ENCODE data around the gene FBXL7. TPM values are rescaled to one million over a fixed set of nuclear protein-coding genes. Genes with fewer than 3 reads are reported as not detected.

The FBXL7 gene
- total RNA-seq, 2 experiments from 2014 or later = not detected

DNA sequence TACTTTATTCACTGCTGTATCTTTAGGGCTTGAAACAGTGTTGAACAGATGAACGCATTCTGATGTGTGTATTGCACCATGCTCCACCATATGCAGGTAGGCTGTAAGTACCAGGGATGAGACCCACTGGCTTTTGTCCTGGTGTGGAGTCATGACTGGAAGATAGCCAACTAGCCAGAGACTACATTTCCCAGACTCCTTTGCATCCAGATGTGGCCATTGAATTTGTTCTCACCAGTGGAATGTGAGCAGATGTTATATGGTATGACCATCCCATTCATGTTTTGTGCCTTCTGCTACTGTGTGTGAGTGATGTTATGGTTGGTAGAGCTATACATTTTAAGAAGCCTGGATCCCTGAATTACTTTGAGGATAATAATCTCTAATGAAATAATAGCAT, 7.4 kb upstream of the FBXL7 start:
- Histone ChIP-seq H3K4me3 (ENCODE audit: low read length) (no peak overlapping the region), H3K36me3 (ENCODE audit: insufficient read depth, low read length) (no peaks in the 10 kb centered on the region), H3K27me3 (ENCODE audit: control insufficient read depth in 1 of 2, insufficient read depth in 2 of 2, low read length in 2 of 2) (no peaks in the 10 kb centered on the region), H3K9me3 (ENCODE audit: control insufficient read depth in 1 of 2, insufficient read depth in 1 of 2, low read length in 2 of 2) (no peaks in the 10 kb centered on the region), H3K27ac (ENCODE audit: low read depth in 1 of 2, low read length in 2 of 2) (no peak overlapping the region), H3K4me1 (ENCODE audit: insufficient read depth, low read length) (no peaks in the 10 kb centered on the region)
- Mint-ChIP-seq H3K4me3 (no peak overlapping the region), H3K4me1 (ENCODE audit: low read depth) (no peaks in the 10 kb centered on the region), H3K27me3 (no peaks in the 10 kb centered on the region), H3K27ac (no peak overlapping the region), H3K36me3 (ENCODE audit: low read depth) (no peaks in the 10 kb centered on the region), H3K9me3 (peaks cover 4% of the 10 kb centered on the region)
- intact Hi-C loops (cut with DNase I, micrococcal nuclease) = no loop called here
- TF ChIP-seq, protein P1, sequence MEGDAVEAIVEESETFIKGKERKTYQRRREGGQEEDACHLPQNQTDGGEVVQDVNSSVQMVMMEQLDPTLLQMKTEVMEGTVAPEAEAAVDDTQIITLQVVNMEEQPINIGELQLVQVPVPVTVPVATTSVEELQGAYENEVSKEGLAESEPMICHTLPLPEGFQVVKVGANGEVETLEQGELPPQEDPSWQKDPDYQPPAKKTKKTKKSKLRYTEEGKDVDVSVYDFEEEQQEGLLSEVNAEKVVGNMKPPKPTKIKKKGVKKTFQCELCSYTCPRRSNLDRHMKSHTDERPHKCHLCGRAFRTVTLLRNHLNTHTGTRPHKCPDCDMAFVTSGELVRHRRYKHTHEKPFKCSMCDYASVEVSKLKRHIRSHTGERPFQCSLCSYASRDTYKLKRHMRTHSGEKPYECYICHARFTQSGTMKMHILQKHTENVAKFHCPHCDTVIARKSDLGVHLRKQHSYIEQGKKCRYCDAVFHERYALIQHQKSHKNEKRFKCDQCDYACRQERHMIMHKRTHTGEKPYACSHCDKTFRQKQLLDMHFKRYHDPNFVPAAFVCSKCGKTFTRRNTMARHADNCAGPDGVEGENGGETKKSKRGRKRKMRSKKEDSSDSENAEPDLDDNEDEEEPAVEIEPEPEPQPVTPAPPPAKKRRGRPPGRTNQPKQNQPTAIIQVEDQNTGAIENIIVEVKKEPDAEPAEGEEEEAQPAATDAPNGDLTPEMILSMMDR (IDR thresholded peaks at IDR 0.05) = no peak
- DNase-seq (no peak), ATAC-seq (ENCODE audit: poor library complexity) (no peak)
- ChIA-PET POLR2A (no interaction called here), CTCF (no interaction called here)

DNA sequence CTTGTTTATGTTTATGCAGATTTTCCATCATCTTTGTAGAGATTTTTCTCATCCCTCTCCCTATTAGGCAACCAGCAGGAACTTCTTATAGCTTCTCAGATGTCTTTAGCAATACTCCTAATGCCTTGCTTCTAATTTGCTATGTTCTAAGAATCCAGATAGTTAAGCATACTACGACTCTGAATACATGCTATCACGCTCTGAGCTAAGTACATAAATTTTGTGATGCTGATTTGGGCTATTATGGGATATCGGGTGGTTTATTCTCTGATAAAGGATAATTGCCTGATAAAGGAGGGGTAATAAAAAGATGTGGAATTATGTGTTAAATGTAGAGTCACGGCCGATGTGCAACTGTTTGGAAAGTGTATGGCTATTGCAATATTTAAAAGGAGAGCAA, 6.5 kb upstream of the FBXL7 start:
- DNase-seq (no peak), ATAC-seq (ENCODE audit: poor library complexity) (no peak)
- Mint-ChIP-seq H3K4me1 (ENCODE audit: low read depth) (no peaks in the 10 kb centered on the region), H3K27ac (no peak overlapping the region), H3K9me3 (peaks cover 4% of the 10 kb centered on the region), H3K4me3 (no peak overlapping the region), H3K36me3 (ENCODE audit: low read depth) (no peaks in the 10 kb centered on the region), H3K27me3 (peaks cover 9% of the 10 kb centered on the region)
- CTCF ChIA-PET = no interaction called here
- no peaks in the 10 kb centered on the region for H3K9me3 ChIP-seq (ENCODE audit: control insufficient read depth in 1 of 2, insufficient read depth in 1 of 2, low read length in 2 of 2)
- TF ChIP-seq, protein P1 (IDR thresholded peaks at IDR 0.05) = no peak
- H3K27ac ChIP-seq (ENCODE audit: low read depth in 1 of 2, low read length in 2 of 2) = no peak overlapping the region
- no peaks in the 10 kb centered on the region for H3K4me1 ChIP-seq (ENCODE audit: insufficient read depth, low read length)
- H3K27me3 ChIP-seq (ENCODE audit: control insufficient read depth in 1 of 2, insufficient read depth in 2 of 2, low read length in 2 of 2) = peaks cover 0 to 4% of the 10 kb centered on the region in 2 experiments
- intact Hi-C loops (cut with DNase I, micrococcal nuclease) = no loop called here
- no peak overlapping the region for H3K4me3 ChIP-seq (ENCODE audit: low read length)
- H3K36me3 ChIP-seq (ENCODE audit: insufficient read depth, low read length) = no peaks in the 10 kb centered on the region
- POLR2A ChIA-PET = no interaction called here

DNA sequence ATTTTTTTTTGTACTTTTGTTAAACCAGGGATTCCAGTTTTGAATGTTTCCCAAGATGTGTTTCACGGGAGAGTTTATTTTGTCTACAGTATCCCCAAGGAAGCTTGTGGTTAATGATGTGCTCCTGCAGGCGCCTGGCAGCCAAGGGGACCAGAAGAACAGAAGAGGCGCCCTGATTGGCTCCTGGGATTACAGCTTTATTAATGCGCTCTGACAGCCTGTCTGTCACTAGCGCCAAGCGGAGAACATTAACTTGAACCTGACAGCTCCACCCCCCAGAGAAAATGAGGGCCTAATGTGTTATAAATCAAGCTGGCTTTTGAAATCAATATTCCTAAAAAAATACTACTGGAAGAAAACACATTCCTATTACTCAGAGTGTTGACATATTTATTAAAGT, 5.0 kb upstream of the FBXL7 start:
- Mint-ChIP-seq H3K9me3 (peaks cover 4% of the 10 kb centered on the region), H3K4me1 (ENCODE audit: low read depth) (no peaks in the 10 kb centered on the region), H3K27me3 (peaks cover 20% of the 10 kb centered on the region), H3K27ac (no peak overlapping the region), H3K4me3 (no peak overlapping the region), H3K36me3 (ENCODE audit: low read depth) (no peaks in the 10 kb centered on the region)
- ATAC-seq (ENCODE audit: poor library complexity) (no peak), DNase-seq (no peak)
- intact Hi-C loops (cut with DNase I, micrococcal nuclease) = no loop called here
- H3K36me3 ChIP-seq (ENCODE audit: insufficient read depth, low read length) = no peaks in the 10 kb centered on the region
- peaks cover 0 to 7% of the 10 kb centered on the region in 2 experiments for H3K9me3 ChIP-seq (ENCODE audit: control insufficient read depth in 1 of 2, insufficient read depth in 1 of 2, low read length in 2 of 2)
- no peak overlapping the region for H3K4me3 ChIP-seq (ENCODE audit: low read length)
- peaks cover 6 to 19% of the 10 kb centered on the region in 2 experiments for H3K27me3 ChIP-seq (ENCODE audit: control insufficient read depth in 1 of 2, insufficient read depth in 2 of 2, low read length in 2 of 2)
- ChIA-PET CTCF (no interaction called here), POLR2A (no interaction called here)
- no peaks in the 10 kb centered on the region for H3K4me1 ChIP-seq (ENCODE audit: insufficient read depth, low read length)
- H3K27ac ChIP-seq (ENCODE audit: low read depth in 1 of 2, low read length in 2 of 2) = no peak overlapping the region
- TF ChIP-seq, protein P1 (IDR thresholded peaks at IDR 0.05) = no peak
